ENCODE data around the gene HOXD9. TPM values are rescaled to one million over a fixed set of nuclear protein-coding genes. Genes with fewer than 3 reads are reported as not detected.
A peak's percentile ranks its signal among the peaks of the same experiment; 100 is the strongest.

HOXD9 gene
- total and polyA plus RNA-seq, 2 of the 8 experiments (the other 6 are each of a cell fraction or from before 2014, with no cell fraction given): not detected

DNA sequence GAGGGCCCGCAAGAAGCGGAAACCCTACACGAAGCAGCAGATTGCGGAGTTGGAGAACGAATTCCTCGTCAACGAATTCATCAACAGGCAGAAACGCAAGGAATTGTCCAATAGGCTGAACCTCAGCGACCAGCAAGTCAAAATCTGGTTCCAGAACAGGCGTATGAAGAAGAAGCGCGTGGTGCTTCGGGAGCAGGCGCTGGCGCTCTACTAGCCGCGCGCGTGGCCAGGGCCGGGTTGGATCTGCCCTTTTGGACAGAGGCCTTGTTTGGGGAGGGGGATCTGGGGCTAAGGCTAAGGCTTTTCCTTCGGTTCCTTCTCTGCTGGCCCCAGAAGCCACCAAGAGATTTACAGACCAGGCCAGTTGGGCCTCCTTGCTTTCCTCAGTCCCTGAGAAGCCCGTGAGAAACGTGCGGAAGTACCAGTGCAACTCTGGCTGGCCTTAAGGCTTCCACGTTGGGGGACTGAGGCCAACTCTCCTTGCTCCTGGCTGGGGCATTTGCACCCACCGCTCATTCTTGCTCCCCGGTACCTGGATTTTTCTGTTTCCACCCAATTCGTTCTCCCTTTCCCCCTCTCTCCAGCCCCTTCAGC lies 21.9 kb upstream of the HOXD9 start:
- Histone ChIP-seq H2AFZ (ENCODE audit: low read length) (no peak overlapping the region), H2BK5ac (ENCODE audit: low read depth, low read length) (no peak overlapping the region), H2AK5ac (ENCODE audit: low read depth, low read length) (peak overlapping the region; percentile 41; the same call in 1 of the 2 replicates), H3K79me2 (ENCODE audit: control insufficient read depth in 1 of 2, insufficient read depth in 2 of 2, low read length in 2 of 2) (no peaks in the 10 kb centered on the region), H3K27ac (ENCODE audit: low read depth, low read length) (no peak overlapping the region), H3K9ac (replicated peaks in 1 of 4; ENCODE audit: extremely low read depth in 1 of 4, low read depth in 3 of 4, low read length in 3 of 4) (no peak overlapping the region), H4K91ac (replicated peaks; ENCODE audit: insufficient read length, low read length) (no peak overlapping the region), H3K18ac (ENCODE audit: extremely low read depth, low read length) (no peak overlapping the region), H4K20me1 (replicated peaks in 1 of 2; ENCODE audit: control insufficient read depth in 1 of 2, insufficient read depth in 2 of 2, low read length in 2 of 2) (peaks cover 7 to 38% of the 10 kb centered on the region in 2 experiments), H3K4me3 (ENCODE audit: extremely low read depth in 1 of 4, insufficient read depth in 2 of 4, low read depth in 3 of 4, low read length in 4 of 4) (no peak overlapping the region), H3K36me3 (ENCODE audit: control insufficient read depth in 2 of 4, insufficient read depth in 4 of 4, low read length in 3 of 4) (no peaks in the 10 kb centered on the region; a peak in 1 of 8 replicates), H2BK15ac (ENCODE audit: low read length) (no peak overlapping the region), H3K23me2 (ENCODE audit: low read depth, low read length) (peaks cover 6% of the 10 kb centered on the region), H3K56ac (replicated peaks; ENCODE audit: insufficient read length, low read depth, low read length) (no peak overlapping the region), H3K4me1 (replicated peaks in 1 of 4; ENCODE audit: control insufficient read depth in 3 of 4, insufficient read depth in 4 of 4, low read length in 3 of 4) (peaks cover 0 to 34% (median 17%) of the 10 kb centered on the region in 4 experiments; a peak in 6 of 7 replicates), H3K79me1 (ENCODE audit: low read depth, low read length) (no peaks in the 10 kb centered on the region), H3K14ac (ENCODE audit: insufficient read length) (no peak overlapping the region), H2BK12ac (ENCODE audit: low read depth, low read length) (peak overlapping the region; percentile 94; the same call in 1 of the 2 replicates), H3K23ac (ENCODE audit: insufficient read length) (no peak overlapping the region), H3K4ac (replicated peaks; ENCODE audit: insufficient read length, low read depth, low read length) (no peak overlapping the region), H4K8ac (ENCODE audit: extremely low read depth, insufficient read depth, low read length) (peak overlapping the region; percentile 62; the same call in 1 of the 2 replicates), H4K5ac (ENCODE audit: insufficient read length, low read depth, low read length) (no peak overlapping the region), H2BK120ac (replicated peaks; ENCODE audit: low read depth, low read length) (no peak overlapping the region), H2BK20ac (ENCODE audit: low read length) (peak overlapping the region; percentile 21; the same call in 1 of the 2 replicates), H3K9me3 (ENCODE audit: insufficient read depth in 2 of 2, low read depth in 1 of 2, low read length in 1 of 2) (no peaks in the 10 kb centered on the region), H3K27me3 (replicated peaks in 1 of 4; ENCODE audit: control insufficient read depth in 3 of 4, extremely low read depth in 1 of 4, insufficient read depth in 3 of 4, low read length in 3 of 4) (peaks cover 80 to 99% (median 94%) of the 10 kb centered on the region in 4 experiments), H3K4me2 (ENCODE audit: insufficient read depth in 1 of 2, low read depth in 2 of 2, low read length in 2 of 2) (peak overlapping the region; percentile 14 to 53; a peak in 2 of 4 replicates)
- 10% methylated on average over 28 of the region's 28 CpGs; no CpG with 5 or more reads in 1 of the 2 experiments for WGBS, 2 experiments (ENCODE audit: extremely low coverage in 1 of 2, insufficient coverage in 1 of 2, insufficient read length in 1 of 2, insufficient replicate concordance in 2 of 2, low coverage in 1 of 2, low lambda C conversion rate in 2 of 2, missing lambda C conversion rate in 1 of 2)
- ChIA-PET POLR2A (ENCODE audit: partially characterized antibody) (no interaction called here), CTCF (ENCODE audit: partially characterized antibody) (interaction anchor here (1.7 to 2.6 kb wide), 4 partner anchors 12 to 60 kb away, joined by 6 to 12 read pairs (median 10); no protein-coding TSS in a partner anchor)
- peak; percentile 33 for TF ChIP-seq CTBP2 (IDR thresholded peaks at IDR 0.05; ENCODE audit: borderline replicate concordance, insufficient read depth, insufficient read length, low read length)
- TF ChIP-seq CBX8 (IDR thresholded peaks at IDR 0.05; ENCODE audit: borderline replicate concordance, low read depth, low read length): peak; percentile 96
- TF ChIP-seq EZH2 (IDR thresholded peaks at IDR 0.05; ENCODE audit: low read depth, low read length, severe bottlenecking): peak; percentile 1
- TF ChIP-seq CHD2 (IDR thresholded peaks at IDR 0.05; ENCODE audit: low read length): no peak
- no peak for TF ChIP-seq RXRA (IDR thresholded peaks at IDR 0.05; ENCODE audit: insufficient read depth, low read depth, low read length)
- peak; percentile 99 for TF ChIP-seq RNF2 (IDR thresholded peaks at IDR 0.05; ENCODE audit: borderline replicate concordance, low read depth, low read length, missing control alignments, poor library complexity, severe bottlenecking)
- peak; percentile 81; the same call in 1 of the 2 replicates for TF ChIP-seq SUZ12 (IDR thresholded peaks at IDR 0.05; ENCODE audit: low read length)
- DNase-seq (ENCODE audit: low read depth in 1 of 2, low spot score in 2 of 2) (peak in 1 of 2 experiments; percentile 61), FAIRE-seq (no peak)
